GM08714 (cell line): ENCODE data around the gene KIAA0930.

Experiments
- H3K4me3 ChIP-seq: fragments of 200-500 bp; sonication (Bioruptor generic); 2 replicates; pipeline ENCODE4 v1.5.1; 2014; ENCODE audit warnings: mild to moderate bottlenecking, low read length, inconsistent platforms
- ZNF274 ChIP-seq: IDR thresholded peaks from 2 replicates; pipeline ENCODE4 v1.6.1; 2012; ENCODE audit warnings: mild to moderate bottlenecking, low read depth, low read length

Gene KIAA0930

GRCh38 chr22:45224331-45224730, 16.4 kb downstream of the KIAA0930 start:
- no peak for TF ChIP-seq ZNF274
- no peak overlapping the region for H3K4me3 ChIP-seq

GRCh38 chr22:45223304-45224117, 17.2 kb downstream of the KIAA0930 start:
- H3K4me3 ChIP-seq: no peak overlapping the region

GRCh38 chr22:45221201-45221600, 19.5 kb downstream of the KIAA0930 start:
- no peak overlapping the region for H3K4me3 ChIP-seq
- no peak for TF ChIP-seq ZNF274

More at GRCh38 chr22:45223304-45224117, 17.2 kb downstream of the KIAA0930 start:
- no peak for TF ChIP-seq ZNF274

- no peak overlapping the region for H3K4me3 ChIP-seq
- TF ChIP-seq ZNF274: no peak
These were observed 21.7 kb downstream of the KIAA0930 start for GRCh38 chr22:45218976-45219375.

GRCh38 chr22:45217806-45218205, 22.9 kb downstream of the KIAA0930 start:
- no peak overlapping the region for H3K4me3 ChIP-seq
- no peak for TF ChIP-seq ZNF274

- H3K4me3 ChIP-seq: no peak overlapping the region
- no peak for TF ChIP-seq ZNF274
These were observed 23.3 kb downstream of the KIAA0930 start for GRCh38 chr22:45217345-45217744.

- H3K4me3 ChIP-seq: no peak overlapping the region
- TF ChIP-seq ZNF274: no peak
These were observed 24.3 kb downstream of the KIAA0930 start for GRCh38 chr22:45216133-45217003.

- no peak for TF ChIP-seq ZNF274
- no peak overlapping the region for H3K4me3 ChIP-seq
These were observed 27.5 kb downstream of the KIAA0930 start for GRCh38 chr22:45212992-45213751.

- TF ChIP-seq ZNF274: no peak
- H3K4me3 ChIP-seq: no peak overlapping the region
These were observed 28.4 kb downstream of the KIAA0930 start for GRCh38 chr22:45212306-45212709.

- no peak for TF ChIP-seq ZNF274
- H3K4me3 ChIP-seq: no peak overlapping the region
These were observed 28.8 kb downstream of the KIAA0930 start for GRCh38 chr22:45211848-45212247.

- no peak for TF ChIP-seq ZNF274
- no peak overlapping the region for H3K4me3 ChIP-seq
These were observed 29.3 kb downstream of the KIAA0930 start for GRCh38 chr22:45211435-45211834.

- no peak for TF ChIP-seq ZNF274
- no peak overlapping the region for H3K4me3 ChIP-seq
These were observed 29.7 kb downstream of the KIAA0930 start for GRCh38 chr22:45210991-45211390.

- TF ChIP-seq ZNF274: no peak
- H3K4me3 ChIP-seq: no peak overlapping the region
These were observed 30.1 kb downstream of the KIAA0930 start for GRCh38 chr22:45210577-45210976.

- H3K4me3 ChIP-seq: no peak overlapping the region
- TF ChIP-seq ZNF274: no peak
These were observed 30.5 kb downstream of the KIAA0930 start for GRCh38 chr22:45210174-45210573.
